K562 (cell line): ENCODE measurements around the gene CHD5. TPM values are rescaled to one million over a fixed set of nuclear protein-coding genes. Genes with fewer than 3 reads are reported as not detected.

Experiments
- ATAC-seq: fragments of 200-7000 bp; cut with Tn5 transposase; 3 replicates; pipeline ENCODE4 v1.9.1; 2020; ENCODE audit warnings: moderate library complexity
- BruUV-seq: library from RNA; stranded (reverse); fragments of 400-500 nt; replicated peaks from 2 replicates; lab custom pipeline; 2021; lab: Mats Ljungman, UMichigan
- CTCF ChIA-PET: fragments of 300-600 bp; formaldehyde crosslinking; extraction: SDS; loops from one replicate; lab custom pipeline; 2021; ENCODE audit warnings: low intra/inter-chr PET ratio; lab: Yijun Ruan, JAX
- POLR2A ChIA-PET: fragments of 300-600, 350-650 bp; sonication (Branson Sonifier 250); formaldehyde crosslinking; extraction: SDS; loops from one replicate; lab custom pipeline; 2021; ENCODE audit warnings: antibody characterized with exemption, inconsistent platforms; lab: Yijun Ruan, JAX
- DNase-seq, 4 experiments: peaks; one replicate each; pipeline versions ENCODE4 v3.0.0 to v3.0.0-alpha.2; 2011 to 2018; ENCODE audit warnings: low spot score in 3 of 4, mixed read lengths in 3 of 4; ENCODE audit errors: extremely low read depth in 1 of 4
- FAIRE-seq: peaks from 2 replicates; lab custom pipeline; 2011; peaks lifted over from hg19 to GRCh38; lab: Jason Lieb, UNC
- H2AFZ ChIP-seq: 2 replicates; pipeline ENCODE4 v1.6.0; 2011; ENCODE audit warnings: low read depth, low read length, control low read depth, inconsistent platforms
- H3K27ac ChIP-seq: fragments of 200-600 bp; 3 replicates; pipeline ENCODE4 v1.8.0; 2011; ENCODE audit warnings: low read depth, mild to moderate bottlenecking, control low read depth, inconsistent platforms, low read length, moderate library complexity, mixed read lengths; ENCODE audit errors: extremely low read depth
- H3K27me3 ChIP-seq, 2 experiments: fragments of 300-600 bp in 1 of 2; 2 replicates in 1 of 2; 3 replicates in 1 of 2; pipeline versions ENCODE4 v1.6.0 to v1.8.0; 2011; ENCODE audit warnings: inconsistent platforms in 2 of 2, low read length in 2 of 2, mild to moderate bottlenecking in 1 of 2, mixed read lengths in 1 of 2, moderate library complexity in 1 of 2; ENCODE audit not compliant: control insufficient read depth in 2 of 2, insufficient read depth in 2 of 2
- H3K36me3 ChIP-seq: fragments of 300-600 bp; 3 replicates; pipeline ENCODE4 v1.8.0; 2011; ENCODE audit warnings: mild to moderate bottlenecking, low read length, inconsistent platforms; ENCODE audit not compliant: control insufficient read depth, insufficient read depth
- H3K4me1 ChIP-seq, 2 experiments: fragments of 200-600 bp in 1 of 2; replicated peaks in 1 of 2; 2 replicates in 1 of 2; 3 replicates in 1 of 2; pipeline versions ENCODE4 v1.5.1 to v1.8.0; 2011; ENCODE audit warnings: inconsistent platforms in 2 of 2, low read length in 2 of 2, mild to moderate bottlenecking in 1 of 2, mixed read lengths in 1 of 2, moderate library complexity in 1 of 2; ENCODE audit not compliant: control insufficient read depth in 2 of 2, insufficient read depth in 2 of 2
- H3K4me2 ChIP-seq: 2 replicates; pipeline ENCODE4 v1.6.1; 2011; ENCODE audit warnings: low read length, control low read depth, inconsistent platforms, mixed read lengths; ENCODE audit not compliant: insufficient read depth
- H3K4me3 ChIP-seq: fragments of 200-600 bp; sonication (generic), shearing (Covaris generic); 2 replicates; pipeline ENCODE4 v1.5.1; 2016; ENCODE audit warnings: control low read depth, inconsistent platforms
- H3K79me2 ChIP-seq: fragments of 200-600 bp; 3 replicates; pipeline ENCODE4 v1.8.0; 2011; ENCODE audit warnings: low read length, inconsistent platforms; ENCODE audit not compliant: control insufficient read depth, insufficient read depth
- H3K9ac ChIP-seq, 2 experiments: 2 replicates each; pipeline versions ENCODE4 v1.6.0 to v1.6.1; 2011; ENCODE audit warnings: low read depth in 2 of 2, low read length in 2 of 2, control low read depth in 1 of 2, inconsistent platforms in 1 of 2, mild to moderate bottlenecking in 1 of 2, mixed read lengths in 1 of 2; ENCODE audit not compliant: insufficient read depth in 1 of 2
- H3K9me1 ChIP-seq: one replicate; pipeline ENCODE4 v1.6.0; 2011; ENCODE audit warnings: inconsistent platforms, mild to moderate bottlenecking, low read length, moderate library complexity; ENCODE audit not compliant: control insufficient read depth, insufficient read depth
- H3K9me3 ChIP-seq: replicated peaks from 2 replicates; pipeline ENCODE4 v1.5.1; 2011; ENCODE audit warnings: low read depth, low read length, inconsistent platforms; ENCODE audit not compliant: control insufficient read depth, insufficient read depth
- H4K20me1 ChIP-seq: replicated peaks from 2 replicates; pipeline ENCODE4 v1.6.1; 2011; ENCODE audit warnings: low read length, inconsistent platforms, mixed read lengths; ENCODE audit not compliant: control insufficient read depth, insufficient read depth
- CBFA2T3 ChIP-seq: fragments of 450-650 bp; IDR thresholded peaks from 2 replicates; pipeline ENCODE4 v1.6.1; 2017
- HNRNPL ChIP-seq: fragments of 200-400 bp; formaldehyde crosslinking; IDR thresholded peaks from 2 replicates; pipeline ENCODE4 v1.6.1; 2017; ENCODE audit warnings: low read depth, mild to moderate bottlenecking, low read length
- MYBL2 ChIP-seq, 2 experiments: fragments of 450-650 bp in 1 of 2; sonication (generic) in 1 of 2; formaldehyde crosslinking in 1 of 2; IDR thresholded peaks; 2 replicates each; pipeline versions ENCODE4 v1.6.1 to v1.8.1; 2017 to 2022; ENCODE audit warnings: borderline replicate concordance in 1 of 2, inconsistent platforms in 1 of 2, low read depth in 1 of 2, mild to moderate bottlenecking in 1 of 2, missing genetic modification reagents in 1 of 2, moderate library complexity in 1 of 2
- MYC ChIP-seq, 2 experiments: fragments of 250-450 bp in 1 of 2; sonication (Bioruptor Pico) in 1 of 2; IDR thresholded peaks; 2 replicates each; pipeline versions ENCODE4 v1.5.1 to v1.6.1; 2012 to 2021; ENCODE audit warnings: low read depth in 2 of 2, borderline replicate concordance in 1 of 2, improper control_type of control experiment in 1 of 2, low read length in 1 of 2, mild to moderate bottlenecking in 1 of 2, moderate library complexity in 1 of 2
- NFIX ChIP-seq: fragments of 250-450 bp; sonication (Bioruptor Pico); IDR thresholded peaks from 2 replicates; pipeline ENCODE4 v1.4.0; 2020; ENCODE audit warnings: low read depth, mild to moderate bottlenecking, moderate library complexity
- PHF20 ChIP-seq: fragments of 450-650 bp; IDR thresholded peaks from 2 replicates; pipeline ENCODE4 v1.6.1; 2018; ENCODE audit not compliant: partially characterized antibody
- RBM22 ChIP-seq: fragments of 200-400 bp; formaldehyde crosslinking; IDR thresholded peaks from 2 replicates; pipeline ENCODE4 v1.6.1; 2018; ENCODE audit warnings: low read length, low read depth; ENCODE audit not compliant: poor library complexity, severe bottlenecking
- RNF2 ChIP-seq: sonication (generic); IDR thresholded peaks from 2 replicates; pipeline ENCODE4 v1.6.1; 2016
- U2AF1 ChIP-seq: fragments of 200-400 bp; formaldehyde crosslinking; optimal IDR thresholded peaks from 2 replicates; pipeline ENCODE3; 2017; ENCODE audit warnings: mild to moderate bottlenecking, low read depth, low read length, moderate library complexity
- ZFP36 ChIP-seq: fragments of 150-350 bp; IDR thresholded peaks from 2 replicates; pipeline ENCODE4 v1.6.1; 2018; ENCODE audit warnings: low read length, low read depth; ENCODE audit not compliant: partially characterized antibody
- ZFX ChIP-seq: sonication (generic); formaldehyde crosslinking; IDR thresholded peaks from 2 replicates; pipeline ENCODE4 v1.8.0; 2022; ENCODE audit warnings: mild to moderate bottlenecking, missing genetic modification reagents, moderate library complexity
- WGBS: fragments of 100-300 bp; shearing (Covaris generic); methylation state at CpG from one replicate; pipeline ENCODE4 v1.1.6; 2016; ENCODE audit warnings: low coverage, mixed read lengths; ENCODE audit not compliant: insufficient coverage; ENCODE audit errors: missing lambda C conversion rate; 5-methylcytosine and 5-hydroxymethylcytosine counted together
- in situ Hi-C: fragments of 300-500 bp; cut with MboI; formaldehyde crosslinking; loops from 4 replicates; pipeline ENCODE4 v1.15.0; 2018; ENCODE audit warnings: inconsistent platforms, mixed read lengths
- intact Hi-C: fragments of 100-400 bp; cut with micrococcal nuclease; formaldehyde crosslinking; loops from 2 replicates; pipeline ENCODE4 v1.14.2; 2022
- polyA plus RNA-seq, 8 experiments: library from polyadenylated mRNA; depleted of rRNA in 4 of 8; stranded (reverse) in 5 of 8; unstranded in 3 of 8; fragments of >200 nt; fragmentation: Nextera tagmentation in 2 of 8; fragmentation: Illumina TruSeq in 1 of 8; extraction: Ambion mirVana in 2 of 8; extraction: Trizol in 1 of 8; gene quantifications; 2 replicates each; pipeline versions ENCODE4 v1.2.1 to v1.2.3, GENCODE V29; 2011 to 2014; ENCODE audit warnings: inconsistent platforms in 1 of 8, missing spikeins in 1 of 8
- total RNA-seq, 7 experiments: library from RNA; depleted of rRNA in 6 of 7; stranded (reverse); fragments of >200 nt in 6 of 7; fragmentation: Illumina TruSeq in 2 of 7; extraction: Trizol in 2 of 7; gene quantifications; 2 replicates each; pipeline versions ENCODE4 v1.2.1 to v1.2.3, GENCODE V29; 2011 to 2021; ENCODE audit warnings: low replicate concordance in 1 of 7
- TF ChIP-seq, protein P1 (sequence below): sonication (generic); formaldehyde crosslinking; IDR thresholded peaks from 2 replicates; pipeline ENCODE4 v1.8.0; 2023; ENCODE audit warnings: mild to moderate bottlenecking, missing genetic modification reagents
- TF ChIP-seq, protein P2 (sequence below): IDR thresholded peaks from 2 replicates; pipeline ENCODE4 v1.6.1; 2011; ENCODE audit not compliant: insufficient read length; ENCODE audit errors: extremely low read depth
- TF ChIP-seq, protein P3 (sequence below): fragments of 450-650 bp; formaldehyde crosslinking; IDR thresholded peaks from 2 replicates; pipeline ENCODE4 v1.4.0; 2020; ENCODE audit warnings: mild to moderate bottlenecking
- TF ChIP-seq, protein P4 (sequence below): IDR thresholded peaks from 2 replicates; pipeline ENCODE4 v1.6.1; 2014; ENCODE audit warnings: antibody characterized with exemption

The CHD5 gene
- total and polyA plus RNA-seq, 9 of the 15 experiments (the other 6 are each of a cell fraction or from before 2014, with no cell fraction given), result 0.03 to 0.52 (median 0.11) TPM; not detected in 2

DNA sequence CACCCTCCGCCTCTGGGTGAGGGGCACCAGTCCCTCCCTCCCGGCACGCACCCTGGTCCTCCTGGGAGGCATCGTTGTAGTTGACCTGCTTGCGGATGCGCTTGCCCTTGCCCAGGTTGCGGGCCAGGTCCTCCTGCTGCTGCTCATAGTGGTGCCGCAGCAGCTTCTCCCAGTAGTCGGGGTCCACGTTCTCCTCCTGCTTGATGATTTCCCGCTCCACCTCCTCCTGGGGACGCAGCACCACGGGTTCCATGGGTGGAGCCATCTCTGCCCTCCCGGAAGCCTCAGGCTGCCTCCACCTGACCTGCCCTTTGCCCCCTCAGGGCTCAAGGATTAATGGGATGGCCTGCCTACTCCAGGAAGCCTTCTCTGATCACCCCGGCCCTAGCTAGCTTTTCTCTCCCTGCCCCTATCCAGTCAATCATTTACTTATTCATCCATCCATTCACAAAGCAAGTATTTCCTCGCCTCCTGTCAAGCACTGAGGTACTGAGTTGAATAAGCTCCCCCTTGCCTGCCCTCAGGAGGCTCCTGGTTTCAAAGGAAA is 53.5 kb downstream of the CHD5 start (continued):
- TF ChIP-seq ZFP36, result peak; percentile 57

DNA sequence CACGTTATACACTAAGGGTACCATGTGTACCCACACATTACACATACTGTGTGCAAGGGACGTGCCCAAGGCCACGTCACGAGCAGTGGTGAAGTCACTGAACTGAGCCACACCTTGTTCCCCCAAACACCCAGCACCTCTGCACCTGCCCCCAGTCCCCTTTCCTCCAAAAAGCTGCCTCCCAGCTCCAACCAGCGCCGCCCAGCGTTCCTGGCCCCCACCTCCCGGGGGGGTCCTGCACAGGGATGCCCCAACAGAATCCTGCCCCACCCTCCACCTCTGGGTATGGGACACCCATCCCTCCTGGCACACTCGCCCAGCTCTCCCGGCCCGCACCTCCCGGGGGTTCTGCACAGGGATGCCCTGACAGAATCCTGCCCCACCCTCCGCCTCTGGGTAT is 54.1 kb downstream of the CHD5 start:
- Histone ChIP-seq H2AFZ (no peak overlapping the region), H3K4me1 (peaks cover 0 to 52% of the 10 kb centered on the region in 2 experiments; a peak in 3 of 5 replicates), H3K9me3 (no peaks in the 10 kb centered on the region), H3K4me2 (no peak overlapping the region), H3K9ac (no peak overlapping the region), H3K4me3 (no peak overlapping the region), H3K36me3 (no peaks in the 10 kb centered on the region), H3K27me3 (peaks cover 22 to 66% of the 10 kb centered on the region in 2 experiments), H3K27ac (no peak overlapping the region), H3K9me1 (peaks cover 3% of the 10 kb centered on the region), H4K20me1 (peaks cover 5% of the 10 kb centered on the region; the same call in 1 of the 2 replicates), H3K79me2 (no peaks in the 10 kb centered on the region)
- DNase-seq (no peak), FAIRE-seq (peak; percentile 15), ATAC-seq (no peak)
- POLR2A ChIA-PET, result interaction anchor here (0.9 to 1.5 kb wide), 4 partner anchors 10 to 79 kb away, joined by 3 to 7 read pairs (median 6); no protein-coding TSS in a partner anchor
- in situ Hi-C loops (no loop called here), intact Hi-C loops (no loop called here)
- BruUV-seq, result no TSS peak
- TF ChIP-seq, protein P1, sequence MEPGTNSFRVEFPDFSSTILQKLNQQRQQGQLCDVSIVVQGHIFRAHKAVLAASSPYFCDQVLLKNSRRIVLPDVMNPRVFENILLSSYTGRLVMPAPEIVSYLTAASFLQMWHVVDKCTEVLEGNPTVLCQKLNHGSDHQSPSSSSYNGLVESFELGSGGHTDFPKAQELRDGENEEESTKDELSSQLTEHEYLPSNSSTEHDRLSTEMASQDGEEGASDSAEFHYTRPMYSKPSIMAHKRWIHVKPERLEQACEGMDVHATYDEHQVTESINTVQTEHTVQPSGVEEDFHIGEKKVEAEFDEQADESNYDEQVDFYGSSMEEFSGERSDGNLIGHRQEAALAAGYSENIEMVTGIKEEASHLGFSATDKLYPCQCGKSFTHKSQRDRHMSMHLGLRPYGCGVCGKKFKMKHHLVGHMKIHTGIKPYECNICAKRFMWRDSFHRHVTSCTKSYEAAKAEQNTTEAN (CRISPR knock-in tag), result no peak
- TF ChIP-seq, protein P2, sequence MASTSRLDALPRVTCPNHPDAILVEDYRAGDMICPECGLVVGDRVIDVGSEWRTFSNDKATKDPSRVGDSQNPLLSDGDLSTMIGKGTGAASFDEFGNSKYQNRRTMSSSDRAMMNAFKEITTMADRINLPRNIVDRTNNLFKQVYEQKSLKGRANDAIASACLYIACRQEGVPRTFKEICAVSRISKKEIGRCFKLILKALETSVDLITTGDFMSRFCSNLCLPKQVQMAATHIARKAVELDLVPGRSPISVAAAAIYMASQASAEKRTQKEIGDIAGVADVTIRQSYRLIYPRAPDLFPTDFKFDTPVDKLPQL, result no peak
- TF ChIP-seq RNF2 (no peak), MYBL2 (IDR thresholded peaks at IDR 0.05; ENCODE audit: low read depth) (no peak), MYBL2 (CRISPR knock-in tag; IDR thresholded peaks at IDR 0.05; ENCODE audit: borderline replicate concordance) (no peak), NFIX (CRISPR knock-in tag) (no peak), PHF20 (no peak), ZFX (CRISPR knock-in tag) (no peak), MYC (IDR thresholded peaks at IDR 0.05; ENCODE audit: low read depth, low read length) (no peak), MYC (CRISPR knock-in tag; IDR thresholded peaks at IDR 0.05; ENCODE audit: borderline replicate concordance, low read depth) (no peak), U2AF1 (no peak), RBM22 (no peak), CBFA2T3 (no peak), HNRNPL (no peak)
- TF ChIP-seq, protein P3, sequence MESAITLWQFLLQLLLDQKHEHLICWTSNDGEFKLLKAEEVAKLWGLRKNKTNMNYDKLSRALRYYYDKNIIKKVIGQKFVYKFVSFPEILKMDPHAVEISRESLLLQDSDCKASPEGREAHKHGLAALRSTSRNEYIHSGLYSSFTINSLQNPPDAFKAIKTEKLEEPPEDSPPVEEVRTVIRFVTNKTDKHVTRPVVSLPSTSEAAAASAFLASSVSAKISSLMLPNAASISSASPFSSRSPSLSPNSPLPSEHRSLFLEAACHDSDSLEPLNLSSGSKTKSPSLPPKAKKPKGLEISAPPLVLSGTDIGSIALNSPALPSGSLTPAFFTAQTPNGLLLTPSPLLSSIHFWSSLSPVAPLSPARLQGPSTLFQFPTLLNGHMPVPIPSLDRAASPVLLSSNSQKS (CRISPR knock-in tag), result no peak
- TF ChIP-seq, protein P4, sequence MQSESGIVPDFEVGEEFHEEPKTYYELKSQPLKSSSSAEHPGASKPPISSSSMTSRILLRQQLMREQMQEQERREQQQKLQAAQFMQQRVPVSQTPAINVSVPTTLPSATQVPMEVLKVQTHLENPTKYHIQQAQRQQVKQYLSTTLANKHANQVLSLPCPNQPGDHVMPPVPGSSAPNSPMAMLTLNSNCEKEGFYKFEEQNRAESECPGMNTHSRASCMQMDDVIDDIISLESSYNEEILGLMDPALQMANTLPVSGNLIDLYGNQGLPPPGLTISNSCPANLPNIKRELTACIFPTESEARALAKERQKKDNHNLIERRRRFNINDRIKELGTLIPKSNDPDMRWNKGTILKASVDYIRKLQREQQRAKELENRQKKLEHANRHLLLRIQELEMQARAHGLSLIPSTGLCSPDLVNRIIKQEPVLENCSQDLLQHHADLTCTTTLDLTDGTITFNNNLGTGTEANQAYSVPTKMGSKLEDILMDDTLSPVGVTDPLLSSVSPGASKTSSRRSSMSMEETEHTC, result no peak
- 9% methylated on average over 10 of the region's 13 CpGs for WGBS
- CTCF ChIA-PET, result no interaction called here
